Stimulated activated effector memory CD8-positive, alpha-beta T cell treated with anti-CD3 and anti-CD28 coated beads, Interleukin-12 subunit alpha, Interleukin-12 subunit beta, amount 100 ng/mL, for 72 hours (primary cell): ENCODE data around the gene MPV17.
A peak's percentile ranks its signal among the peaks of the same experiment; 100 is the strongest.
"Not testable (repeated sequence)": the region's sequence is repeated elsewhere in the genome, so short reads cannot be mapped to it uniquely, and the experiment has no call there.

Experiments used
- ATAC-seq: fragments of 150-1000 bp; cut with Tn5 transposase; 2 replicates; pipeline ENCODE4 v1.10.0; 2021
- DNase-seq, 2 donors: peaks; one replicate each; pipeline ENCODE4 v3.0.0; 2021 to 2022; ENCODE audit warnings: low spot score in 2 of 2
- H3K27ac Mint-ChIP-seq: one replicate; pipeline ENCODE4 v1.8.0; 2022; ENCODE audit warnings: mild to moderate bottlenecking, mixed read lengths
- H3K36me3 Mint-ChIP-seq: one replicate; pipeline ENCODE4 v1.8.0; 2022; ENCODE audit warnings: mild to moderate bottlenecking, mixed read lengths
- H3K4me1 Mint-ChIP-seq: one replicate; pipeline ENCODE4 v1.8.0; 2022; ENCODE audit warnings: mixed read lengths
- H3K4me3 Mint-ChIP-seq: one replicate; pipeline ENCODE4 v1.8.0; 2022; ENCODE audit warnings: mild to moderate bottlenecking, mixed read lengths
- H3K9me3 Mint-ChIP-seq: one replicate; pipeline ENCODE4 v1.8.0; 2022; ENCODE audit warnings: mixed read lengths

MPV17 gene

GRCh38 chr2:27322766-27323595, at the start of gene MPV17:
TSS of gene MPV17 (minus strand) at chr2:27323097. CDS start at chr2:27322517, 580 bp downstream.
- peaks cover 25% of the 10 kb centered on the region for H3K36me3 Mint-ChIP-seq
- H3K4me1 Mint-ChIP-seq, result peaks cover 20% of the 10 kb centered on the region
- ATAC-seq (peak; percentile 97), DNase-seq (peak; percentile 63 to 90)
- H3K27ac Mint-ChIP-seq, result peak within 1 kb of the TSS; percentile 99
- H3K4me3 Mint-ChIP-seq, result peak within 1 kb of the TSS; percentile 99
- H3K9me3 Mint-ChIP-seq, result no peaks in the 10 kb centered on the region

DNA sequence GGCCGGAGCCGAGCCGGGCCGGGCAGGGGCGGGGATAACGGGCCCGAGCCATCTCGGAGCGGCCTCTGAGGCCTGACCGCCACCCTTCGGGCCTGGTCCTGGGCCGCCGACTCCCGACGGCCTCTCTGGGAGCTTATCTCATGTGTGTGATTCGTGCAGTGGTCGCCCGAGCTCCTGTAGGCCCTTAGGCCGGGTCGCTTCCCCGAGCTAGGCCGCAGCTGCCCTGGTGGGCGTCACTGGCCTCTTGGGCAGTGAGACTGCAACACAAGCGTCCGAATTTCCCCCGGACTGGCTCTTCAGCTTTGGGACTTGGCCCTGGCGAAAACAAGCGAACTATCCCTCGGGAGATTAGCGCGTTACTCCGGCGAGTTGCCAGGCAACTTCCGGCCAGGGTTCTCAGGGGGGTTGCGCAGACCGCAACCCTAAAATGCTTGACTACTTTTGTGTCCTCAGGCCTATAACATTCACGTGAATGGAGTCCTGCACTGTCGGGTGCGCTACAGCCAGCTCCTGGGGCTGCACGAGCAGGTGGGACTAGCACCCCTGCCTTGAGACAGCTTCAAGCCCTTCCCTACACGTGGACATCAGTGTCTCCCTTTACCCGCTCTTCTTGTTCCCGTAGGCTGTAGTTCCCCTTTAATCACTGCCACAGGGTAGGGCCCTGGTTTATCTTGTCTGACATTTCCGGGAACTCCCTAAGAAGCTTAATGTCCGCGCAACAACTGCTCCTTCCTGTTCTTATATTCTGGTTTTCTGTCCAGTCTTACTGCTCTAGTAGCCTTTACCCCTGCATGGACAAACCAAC, 48.1 kb upstream of the MPV17 start:
- Mint-ChIP-seq H3K4me3 (peak overlapping the region; percentile 78), H3K9me3 (no peaks in the 10 kb centered on the region), H3K36me3 (peaks cover 69% of the 10 kb centered on the region), H3K27ac (peak overlapping the region; percentile 90), H3K4me1 (peaks cover 40% of the 10 kb centered on the region)
- DNase-seq (peak in 1 of 2 donors; percentile 17), ATAC-seq (peak; percentile 25)

GRCh38 chr2:27370026-27370815, 47.3 kb upstream of the MPV17 start, which contains the start of the genes EIF2B4 and SNX17:
TSS of gene EIF2B4 (minus strand) at chr2:27370338. CDS start at chr2:27370314, 24 bp downstream.
TSS of gene SNX17 (plus strand) at chr2:27370616. CDS start at chr2:27370744, 128 bp downstream.
- peak; percentile 97 to 99 for DNase-seq
- H3K27ac Mint-ChIP-seq, result peak within 1 kb of the TSS; percentile 90
- H3K36me3 Mint-ChIP-seq, result peaks cover 69% of the 10 kb centered on the region
- H3K4me3 Mint-ChIP-seq, result peak within 1 kb of the TSS; percentile 78
- H3K9me3 Mint-ChIP-seq, result no peaks in the 10 kb centered on the region
- H3K4me1 Mint-ChIP-seq, result peaks cover 36% of the 10 kb centered on the region
- peak; percentile 95 for ATAC-seq

DNA sequence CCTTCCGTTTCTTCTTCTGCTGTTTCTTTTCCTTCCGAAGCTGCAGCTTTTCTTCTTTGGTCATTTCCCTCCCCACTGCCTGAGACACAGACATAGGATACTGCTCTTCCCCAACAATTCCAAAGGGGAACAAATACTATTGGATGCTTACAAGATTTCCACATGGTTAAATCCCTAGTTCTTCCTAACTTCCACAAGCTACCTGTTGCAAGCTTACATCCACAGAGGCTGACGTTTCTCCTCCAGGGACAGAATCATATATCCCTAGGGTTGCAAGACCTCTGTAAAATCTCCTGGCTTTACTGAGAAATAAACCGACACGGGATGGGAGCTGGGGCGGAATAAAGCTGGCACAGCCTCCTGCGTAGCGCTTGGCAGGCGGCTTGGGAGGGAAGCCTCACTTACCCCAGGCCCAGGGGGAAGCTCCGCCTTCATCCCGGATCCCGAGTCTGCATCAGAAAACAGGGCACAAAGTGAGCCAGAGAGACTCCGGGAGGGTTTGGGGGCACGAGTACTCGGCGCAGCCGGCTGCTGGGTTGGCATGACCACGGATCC, 46.7 kb upstream of the MPV17 start:
- Mint-ChIP-seq H3K9me3 (no peaks in the 10 kb centered on the region), H3K36me3 (peaks cover 69% of the 10 kb centered on the region), H3K4me3 (peak overlapping the region; percentile 78), H3K27ac (peak overlapping the region; percentile 90), H3K4me1 (peaks cover 35% of the 10 kb centered on the region)
- ATAC-seq (no peak), DNase-seq (no peak)

DNA sequence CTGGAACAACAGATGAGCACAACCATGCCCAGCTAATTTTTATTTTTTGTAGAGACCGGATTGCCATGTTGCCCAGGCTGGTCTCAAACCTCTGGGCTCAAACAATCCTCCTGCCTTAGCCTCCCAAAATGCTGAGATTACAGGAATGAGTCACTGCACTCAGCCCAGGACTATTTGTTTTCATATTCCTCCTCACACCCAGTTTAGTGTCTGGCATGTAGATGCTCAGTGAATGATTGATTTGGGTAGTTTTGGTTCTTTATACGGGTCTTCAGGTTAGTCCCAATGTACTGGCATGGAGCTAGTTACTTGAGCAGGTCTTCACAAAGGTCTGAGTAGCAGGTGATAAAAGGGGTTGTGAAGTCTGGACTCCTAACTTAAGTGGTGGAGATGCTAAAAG, 41.0 kb upstream of the MPV17 start:
- Mint-ChIP-seq H3K27ac (peak overlapping the region; percentile 45), H3K4me1 (peaks cover 18% of the 10 kb centered on the region), H3K4me3 (no peak overlapping the region), H3K9me3 (no peaks in the 10 kb centered on the region), H3K36me3 (peaks cover 66% of the 10 kb centered on the region)
- ATAC-seq (peak; percentile 21), DNase-seq (no peak)

DNA sequence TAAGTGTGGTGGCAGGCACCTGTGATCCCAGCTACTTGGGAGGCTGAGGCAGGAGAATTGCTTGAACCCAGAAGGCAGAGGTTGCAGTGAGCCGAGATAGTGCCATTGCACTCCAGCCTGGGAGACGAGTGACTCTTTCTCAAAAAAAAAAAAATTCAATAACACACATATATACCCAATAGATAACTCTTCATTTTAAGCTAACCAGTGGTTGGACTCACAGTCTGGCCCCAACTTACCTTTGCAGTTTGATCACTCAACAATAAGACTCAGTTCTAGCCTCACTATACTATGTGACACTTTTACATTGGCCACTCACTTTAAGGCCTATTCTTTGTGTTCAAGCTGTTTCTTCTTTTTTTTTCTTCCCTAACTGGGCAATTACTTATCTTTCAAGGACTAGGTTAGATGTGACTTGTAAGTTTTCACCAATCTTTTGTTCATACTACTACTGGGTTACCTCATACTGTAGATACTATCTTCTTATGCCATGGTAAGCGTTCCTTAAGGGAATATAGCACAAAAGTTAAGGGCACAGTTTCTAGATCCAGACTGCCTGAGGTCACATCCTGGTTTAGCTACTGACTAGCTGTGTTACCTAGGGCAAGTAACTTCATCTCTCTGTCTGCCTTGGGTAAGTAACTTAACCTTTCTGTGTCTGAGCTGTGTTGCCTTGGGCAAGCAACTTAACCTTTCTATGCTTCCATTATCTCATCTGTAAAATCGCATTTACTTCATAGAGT, 40.0 kb upstream of the MPV17 start:
- no peaks in the 10 kb centered on the region for H3K9me3 Mint-ChIP-seq
- H3K36me3 Mint-ChIP-seq, result peaks cover 61% of the 10 kb centered on the region
- no peak overlapping the region for H3K27ac Mint-ChIP-seq
- no peak overlapping the region for H3K4me3 Mint-ChIP-seq
- ATAC-seq, result no peak
- DNase-seq, result no peak
- H3K4me1 Mint-ChIP-seq, result peaks cover 22% of the 10 kb centered on the region

DNA sequence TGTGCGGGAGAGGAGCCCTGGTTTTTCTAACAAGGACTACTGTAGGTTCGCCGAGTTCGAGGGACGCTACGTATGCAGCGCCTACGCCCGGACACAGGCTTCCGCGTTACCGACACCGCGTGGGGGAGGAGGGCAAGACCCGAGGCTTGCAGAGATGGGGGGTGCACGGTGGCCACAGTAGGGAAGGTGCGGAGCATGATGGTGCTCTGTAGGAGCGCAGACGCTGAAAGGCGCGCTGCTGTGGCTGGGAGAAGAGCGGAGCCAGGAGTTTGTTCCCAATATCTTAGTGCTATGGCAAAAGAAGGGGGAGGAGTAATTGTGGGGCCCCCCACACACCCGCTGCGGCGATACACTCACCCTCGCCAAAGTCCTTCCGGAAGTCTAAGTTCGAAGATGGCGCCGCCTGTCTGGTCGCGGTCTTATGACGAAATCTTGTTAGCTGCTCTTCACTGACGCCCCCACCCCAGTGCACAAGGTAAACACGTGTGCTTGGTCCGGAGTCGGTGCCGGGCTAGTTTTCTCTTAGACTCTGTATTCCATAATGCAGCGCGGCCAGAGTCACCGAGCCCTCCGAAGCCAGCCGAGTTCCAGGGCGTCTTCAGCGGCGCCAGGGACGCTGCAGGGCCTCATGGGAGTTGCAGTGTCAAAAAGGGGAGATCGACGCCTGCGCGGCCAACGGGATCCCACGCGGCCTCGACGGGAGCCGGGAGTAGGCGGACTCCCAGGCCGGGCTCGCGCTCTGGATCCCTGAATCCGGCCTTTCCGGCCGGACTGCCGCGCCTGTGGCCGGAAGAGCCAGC, 33.7 kb upstream of the MPV17 start, which contains the start of gene GTF3C2:
GTF3C2 (minus strand) TSS at position 383 of the 800 bp plus-strand sequence. CDS start 13,210 bp downstream, outside the sequence.
- H3K36me3 Mint-ChIP-seq, result peaks cover 41% of the 10 kb centered on the region
- ATAC-seq (peak; percentile 89), DNase-seq (peak; percentile 84 to 97)
- H3K4me3 Mint-ChIP-seq, result peak within 1 kb of the TSS; percentile 98
- peaks cover 34% of the 10 kb centered on the region for H3K4me1 Mint-ChIP-seq
- H3K9me3 Mint-ChIP-seq, result no peaks in the 10 kb centered on the region
- peak within 1 kb of the TSS; percentile 95 for H3K27ac Mint-ChIP-seq

GRCh38 chr2:27356056-27356381, 33.1 kb upstream of the MPV17 start:
- ATAC-seq, result peak; percentile 57
- DNase-seq, result no peak

DNA sequence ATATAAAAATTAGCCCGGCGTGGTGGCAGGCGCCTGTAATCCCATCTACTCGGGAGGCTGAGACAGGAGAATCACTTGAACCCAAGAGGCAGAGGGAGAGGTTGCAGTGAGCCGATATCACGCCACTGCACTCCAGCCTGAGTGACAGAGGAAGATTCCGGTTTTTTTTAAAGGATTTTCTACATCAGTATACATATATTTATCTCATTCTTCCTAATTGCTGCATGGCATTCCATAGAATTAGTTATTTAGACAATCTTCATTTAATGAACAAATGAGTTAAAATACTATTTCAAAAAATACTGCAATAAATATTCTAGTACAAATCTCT, 31.7 kb upstream of the MPV17 start:
- H3K27ac Mint-ChIP-seq, result no peak overlapping the region
- H3K9me3 Mint-ChIP-seq, result no peaks in the 10 kb centered on the region
- peak overlapping the region; percentile 98 for H3K4me3 Mint-ChIP-seq
- peaks cover 43% of the 10 kb centered on the region for H3K36me3 Mint-ChIP-seq
- ATAC-seq, result no peak
- DNase-seq, result no peak
- H3K4me1 Mint-ChIP-seq, result peaks cover 32% of the 10 kb centered on the region

More at GRCh38 chr2:27356056-27356381, 33.1 kb upstream of the MPV17 start:
- peak overlapping the region; percentile 98 for H3K4me3 Mint-ChIP-seq
- H3K9me3 Mint-ChIP-seq, result no peaks in the 10 kb centered on the region
- peaks cover 39% of the 10 kb centered on the region for H3K36me3 Mint-ChIP-seq
- H3K4me1 Mint-ChIP-seq, result peaks cover 35% of the 10 kb centered on the region
- H3K27ac Mint-ChIP-seq, result peak overlapping the region; percentile 95

DNA sequence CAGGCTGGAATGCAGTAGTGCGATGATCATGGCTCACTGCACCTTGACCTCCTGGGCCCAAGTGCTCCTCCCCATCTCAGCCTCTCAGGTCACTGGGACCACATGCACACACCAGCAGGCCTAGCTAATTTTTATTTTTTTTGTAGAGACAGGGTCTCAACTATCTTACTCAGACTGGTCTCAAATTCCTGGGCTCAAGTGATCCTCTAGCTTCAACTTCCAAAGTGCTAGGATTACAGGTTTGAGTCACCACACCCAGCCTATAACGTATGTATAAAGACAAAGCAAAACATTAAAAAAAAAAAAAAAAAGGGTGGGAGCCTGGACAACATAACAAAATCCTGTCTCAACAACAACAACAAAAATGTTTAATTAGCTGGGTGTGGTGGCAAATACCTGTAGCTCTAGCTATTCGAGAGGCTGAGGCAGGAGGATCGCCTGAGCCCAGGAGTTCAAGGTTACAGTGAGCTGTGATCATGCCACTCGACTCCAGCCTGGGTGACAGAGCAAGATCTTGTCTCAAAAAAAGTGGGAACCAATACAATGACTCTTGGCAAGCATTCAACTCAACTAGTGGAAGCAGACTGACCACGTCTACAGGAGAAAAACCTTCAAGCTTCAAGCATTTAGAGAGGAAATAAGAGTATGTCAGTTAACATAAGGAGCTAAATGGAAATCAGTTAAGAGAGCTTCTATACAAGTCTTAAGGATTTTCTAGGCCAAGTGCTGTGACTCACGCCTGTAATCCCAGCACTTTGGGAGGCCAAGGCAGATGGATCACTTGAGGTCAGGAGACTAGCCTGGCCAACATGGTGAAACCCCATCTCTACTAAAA, 31.1 kb upstream of the MPV17 start:
- Mint-ChIP-seq H3K27ac (no peak overlapping the region), H3K4me3 (no peak overlapping the region), H3K36me3 (peaks cover 49% of the 10 kb centered on the region)

DNA sequence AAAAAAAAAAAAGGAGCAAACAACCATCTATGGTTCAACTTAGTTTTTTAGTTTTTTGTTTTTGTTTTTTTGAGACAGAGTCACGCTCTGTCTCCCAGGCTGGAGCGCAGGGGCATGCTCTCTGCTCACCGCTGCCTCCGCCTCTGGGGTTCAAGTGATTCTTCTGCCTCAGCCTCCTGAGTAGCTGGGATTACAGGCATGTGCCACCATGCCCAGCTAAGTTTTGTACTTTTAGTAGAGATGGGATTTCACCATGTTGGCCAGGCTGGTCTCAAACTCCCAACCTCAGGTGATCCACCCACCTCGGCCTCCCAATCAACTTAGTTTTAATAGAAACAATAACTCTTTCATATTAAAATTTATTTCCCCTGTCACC, 30.5 kb upstream of the MPV17 start:
- not testable (repeated sequence) for H3K9me3 Mint-ChIP-seq, DNase-seq, ATAC-seq, H3K4me3 Mint-ChIP-seq, H3K27ac Mint-ChIP-seq
- peaks cover 27% of the 10 kb centered on the region for H3K4me1 Mint-ChIP-seq
- peaks cover 51% of the 10 kb centered on the region for H3K36me3 Mint-ChIP-seq

More for the DNA sequence above, 31.1 kb upstream of the MPV17 start:
- ATAC-seq (no peak), DNase-seq (no peak)
- H3K9me3 Mint-ChIP-seq, result no peaks in the 10 kb centered on the region
- H3K4me1 Mint-ChIP-seq, result peaks cover 32% of the 10 kb centered on the region

- no peaks in the 10 kb centered on the region for H3K9me3 Mint-ChIP-seq
- peaks cover 60% of the 10 kb centered on the region for H3K36me3 Mint-ChIP-seq
- peak overlapping the region; percentile 10 for H3K27ac Mint-ChIP-seq
- DNase-seq, result no peak
- H3K4me3 Mint-ChIP-seq, result no peak overlapping the region
- ATAC-seq, result peak; percentile 31
- H3K4me1 Mint-ChIP-seq, result peaks cover 20% of the 10 kb centered on the region
Observed at GRCh38 chr2:27351802-27352598, 29.1 kb upstream of the MPV17 start.
